Left forelimb (tissue), 1 donor: ENCODE measurements around the gene ARHGAP28.

ENCODE experiments used
- DNase-seq: peaks from one replicate; pipeline ENCODE4 v3.0.0-alpha.2; 2018; ENCODE audit warnings: low spot score

The ARHGAP28 gene

GRCh38 chr18:6733758-6734157 lies 4.2 kb downstream of the ARHGAP28 start:
- DNase-seq: no peak

- no peak for DNase-seq
Observed at GRCh38 chr18:6734726-6735430, 5.4 kb downstream of the ARHGAP28 start.

- DNase-seq: no peak
Observed at GRCh38 chr18:6737833-6738232, 8.3 kb downstream of the ARHGAP28 start.

GRCh38 chr18:6738622-6739021 lies 9.1 kb downstream of the ARHGAP28 start:
- DNase-seq: no peak

- DNase-seq: no peak
Observed at GRCh38 chr18:6741232-6741663, 11.7 kb downstream of the ARHGAP28 start.

GRCh38 chr18:6741786-6742185 lies 12.3 kb downstream of the ARHGAP28 start:
- no peak for DNase-seq

DNA sequence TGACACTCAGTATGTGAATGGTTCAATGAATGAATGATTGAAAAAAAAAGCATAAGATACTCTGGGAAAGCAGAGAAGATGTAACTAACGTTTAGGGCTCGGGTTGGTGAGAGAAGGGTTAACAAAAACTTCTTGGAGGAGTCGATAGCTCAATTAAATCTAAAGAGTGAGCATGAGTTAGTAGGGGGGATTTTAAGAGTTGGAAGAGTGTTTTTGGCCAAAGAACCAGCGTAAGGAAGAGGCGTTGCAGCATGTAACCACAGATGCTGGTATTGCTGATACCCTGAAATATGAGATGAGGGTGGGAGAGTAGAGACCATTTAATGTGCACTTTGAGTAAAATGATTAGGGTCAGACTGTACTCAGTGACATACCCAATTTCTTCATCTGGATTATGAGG lies 14.5 kb downstream of the ARHGAP28 start:
- DNase-seq: no peak

DNA sequence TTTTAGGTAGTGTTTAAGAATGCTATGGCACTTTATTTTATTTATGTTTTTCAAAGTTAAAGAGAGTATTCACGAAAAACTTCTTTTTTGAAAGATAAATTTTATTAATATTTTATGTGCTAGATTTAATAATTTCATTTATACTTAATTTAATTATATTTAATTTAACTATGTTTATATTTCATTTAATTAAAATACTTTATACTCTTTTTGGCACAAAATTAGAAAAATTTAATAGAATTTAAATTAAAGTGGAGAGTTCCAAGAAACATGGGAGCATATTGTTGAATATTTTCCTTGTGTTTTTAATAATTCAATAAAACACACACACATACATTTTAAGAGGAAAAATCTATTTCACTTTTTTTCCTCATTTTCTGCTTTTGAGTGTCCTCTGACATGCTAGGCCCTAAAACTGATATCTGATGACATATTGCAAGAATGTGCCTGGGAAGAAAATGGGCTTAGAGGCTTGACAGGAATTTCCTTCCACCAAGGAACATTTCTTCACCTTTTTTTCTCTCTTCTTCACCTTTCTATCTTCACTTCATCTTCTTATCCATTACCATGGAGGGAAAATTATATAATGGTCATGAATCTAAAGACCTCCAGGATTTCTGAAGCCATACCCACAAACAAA lies 15.4 kb downstream of the ARHGAP28 start:
- DNase-seq: no peak

DNA sequence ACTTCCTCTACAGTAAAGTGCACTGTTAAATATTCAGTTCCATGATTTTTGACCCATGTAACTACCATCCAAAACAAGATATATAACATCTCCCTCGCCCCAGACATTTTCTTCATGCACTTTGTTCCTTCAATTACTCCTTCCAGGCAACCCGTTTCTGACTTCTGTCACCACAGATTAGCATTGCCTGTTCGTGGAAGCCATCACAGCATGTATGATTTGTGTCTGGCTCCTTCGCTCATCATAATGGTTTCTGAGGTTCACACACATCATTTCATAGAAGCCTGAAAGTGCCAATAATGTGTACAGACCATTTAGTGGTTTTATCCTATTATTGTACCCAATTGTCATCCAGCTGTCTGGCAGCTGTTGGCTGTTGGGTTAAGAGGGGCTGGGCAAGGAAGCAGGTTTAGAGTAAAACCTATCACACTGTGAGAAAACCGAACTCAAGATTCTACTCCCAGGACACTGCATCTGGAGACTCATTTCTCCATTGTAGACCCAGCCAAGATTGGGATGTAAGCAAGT lies 16.1 kb downstream of the ARHGAP28 start:
- DNase-seq: no peak

- no peak for DNase-seq
Observed at GRCh38 chr18:6746386-6746960, 17.0 kb downstream of the ARHGAP28 start.

DNA sequence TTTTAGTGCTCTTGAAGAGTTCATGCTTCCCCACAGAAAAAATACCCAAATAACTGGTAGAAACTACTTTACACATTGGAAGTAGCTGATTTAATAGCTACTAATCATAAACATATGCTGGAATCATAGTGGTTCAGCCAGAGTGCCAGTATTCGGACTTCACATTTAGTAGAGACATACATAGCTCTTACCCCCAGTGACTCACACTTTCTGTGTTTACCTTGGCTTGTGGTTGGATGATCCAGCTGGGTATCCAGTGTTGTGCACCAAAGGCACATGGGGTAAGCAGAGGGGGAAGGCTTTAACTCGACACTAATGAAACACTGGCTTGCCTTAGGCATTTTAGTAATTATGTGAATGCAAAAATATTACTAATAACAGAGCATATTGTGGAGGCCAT lies 18.1 kb downstream of the ARHGAP28 start:
- no peak for DNase-seq

- DNase-seq: no peak
Observed at GRCh38 chr18:6748241-6748640, 18.7 kb downstream of the ARHGAP28 start.

DNA sequence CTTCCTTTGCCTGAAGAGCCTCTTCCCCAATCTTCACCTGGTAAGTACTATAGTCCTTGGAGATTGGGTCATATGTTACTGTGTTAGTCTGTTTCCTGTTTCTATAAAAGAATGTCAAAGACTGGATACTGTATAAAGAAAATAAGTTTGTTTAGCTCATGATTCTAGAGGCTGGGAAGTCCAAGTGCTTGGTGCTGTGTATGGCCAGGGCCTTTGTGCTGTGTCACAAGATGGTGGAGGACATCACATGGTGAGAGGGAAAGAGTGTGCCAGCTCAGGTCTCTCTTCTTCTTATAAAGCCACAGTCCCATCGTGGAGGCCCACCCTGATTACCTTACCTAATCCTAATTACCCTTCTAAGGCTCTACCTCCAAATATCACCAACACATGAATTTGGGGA lies 20.9 kb downstream of the ARHGAP28 start:
- no peak for DNase-seq

DNA sequence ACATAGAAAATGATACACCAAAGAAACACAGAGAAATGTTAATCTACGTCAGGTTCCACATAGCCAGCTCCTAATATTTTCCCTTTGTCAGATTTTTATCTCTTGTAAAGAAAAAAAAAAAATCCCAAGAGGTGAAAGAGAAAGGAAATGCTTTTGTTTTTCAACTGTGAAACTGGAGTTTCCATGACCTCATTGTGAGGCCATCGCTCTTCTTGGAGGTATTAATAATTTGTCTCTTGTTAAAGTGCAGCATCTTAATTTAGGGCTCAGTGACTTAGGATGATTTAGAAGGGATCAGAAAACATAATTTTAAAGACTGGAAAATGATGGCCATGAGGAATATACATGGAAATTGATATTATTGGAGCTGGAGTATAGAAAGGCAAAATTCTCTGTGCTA lies 21.7 kb downstream of the ARHGAP28 start:
- DNase-seq: no peak

- DNase-seq: no peak
Observed at GRCh38 chr18:6752202-6752860, 22.8 kb downstream of the ARHGAP28 start.

GRCh38 chr18:6755107-6755506 lies 25.6 kb downstream of the ARHGAP28 start:
- DNase-seq: no peak

GRCh38 chr18:6757931-6758330 lies 28.4 kb downstream of the ARHGAP28 start:
- no peak for DNase-seq

- no peak for DNase-seq
Observed at GRCh38 chr18:6759579-6759978, 30.1 kb downstream of the ARHGAP28 start.

DNA sequence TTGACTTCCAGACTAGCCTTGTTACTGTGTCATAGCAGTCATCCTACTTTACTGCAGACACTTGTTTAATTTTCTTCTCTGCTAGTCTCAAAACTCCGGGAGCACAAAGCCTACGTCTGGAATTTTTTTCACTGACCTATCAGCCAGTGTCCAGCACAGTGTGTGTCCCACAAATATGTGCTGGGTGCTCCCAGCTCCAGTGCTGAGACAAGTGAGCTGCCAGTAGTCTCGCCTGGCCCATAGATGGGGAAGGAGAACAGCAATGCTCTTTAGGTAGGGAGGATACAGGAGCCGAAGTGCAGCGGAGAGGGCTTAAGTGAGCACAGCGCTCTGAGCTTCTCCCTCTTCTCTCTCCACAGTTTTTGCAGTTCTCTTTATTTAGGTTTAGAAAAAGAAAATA lies 34.0 kb downstream of the ARHGAP28 start:
- no peak for DNase-seq

GRCh38 chr18:6764382-6764781 lies 34.9 kb downstream of the ARHGAP28 start:
- DNase-seq: no peak

GRCh38 chr18:6773777-6774176 lies 44.3 kb downstream of the ARHGAP28 start:
- DNase-seq: no peak

DNA sequence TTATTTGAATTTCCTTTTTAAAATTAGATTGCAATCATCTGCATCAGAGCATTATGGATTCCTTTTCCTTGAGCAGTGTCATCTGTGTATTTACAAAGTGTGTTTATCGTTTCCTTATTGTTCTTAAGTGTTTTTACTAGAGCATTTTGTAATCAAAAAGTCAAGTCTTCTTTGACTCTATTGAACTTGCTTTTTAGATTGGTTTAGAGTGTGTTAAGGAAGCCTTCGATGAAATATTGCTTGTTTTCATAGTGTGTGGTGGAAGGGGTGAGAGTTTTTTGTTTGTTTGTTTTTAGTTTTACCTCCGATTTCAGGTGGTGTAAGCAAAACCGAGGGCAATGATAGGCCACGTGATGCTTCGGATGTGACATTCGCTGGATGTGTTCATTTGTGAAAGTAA lies 45.7 kb downstream of the ARHGAP28 start:
- DNase-seq: no peak

- no peak for DNase-seq
Observed at GRCh38 chr18:6775702-6776101, 46.2 kb downstream of the ARHGAP28 start.
